ENCODE results near the gene GMIP.

GMIP gene

GRCh38 chr19:19634516-19635312 is 8.7 kb downstream of the GMIP start:
- DNase-seq (ENCODE audit: low read depth, low spot score) = no peak

GRCh38 chr19:19633711-19634515 is 9.5 kb downstream of the GMIP start:
- DNase-seq (ENCODE audit: low read depth, low spot score) = no peak

GRCh38 chr19:19632661-19633060 is 10.8 kb downstream of the GMIP start:
- DNase-seq (ENCODE audit: low read depth, low spot score) = no peak

- DNase-seq (ENCODE audit: low read depth, low spot score) = no peak
Measured at GRCh38 chr19:19631346-19631745, 12.1 kb downstream of the GMIP start.

- no peak for DNase-seq (ENCODE audit: low read depth, low spot score)
Measured at GRCh38 chr19:19630426-19630825, 13.0 kb downstream of the GMIP start.

- no peak for DNase-seq (ENCODE audit: low read depth, low spot score)
Measured at GRCh38 chr19:19630062-19630414, 13.4 kb downstream of the GMIP start.

- no peak for DNase-seq (ENCODE audit: low read depth, low spot score)
Measured at GRCh38 chr19:19628501-19629134, 14.8 kb downstream of the GMIP start.

GRCh38 chr19:19627621-19628500 is 15.6 kb downstream of the GMIP start, which contains the start of gene LPAR2:
Gene LPAR2 (minus strand): TSS chr19:19628220. CDS start chr19:19627275, 945 bp downstream.
- no peak for DNase-seq (ENCODE audit: low read depth, low spot score)

GRCh38 chr19:19626516-19627472 is 16.7 kb downstream of the GMIP start:
- no peak for DNase-seq (ENCODE audit: low read depth, low spot score)

GRCh38 chr19:19624032-19624570 is 19.4 kb downstream of the GMIP start:
- DNase-seq (ENCODE audit: low read depth, low spot score) = no peak

GRCh38 chr19:19623383-19623782 is 20.1 kb downstream of the GMIP start:
- DNase-seq (ENCODE audit: low read depth, low spot score) = no peak

GRCh38 chr19:19619849-19620210 is 23.6 kb downstream of the GMIP start:
- DNase-seq (ENCODE audit: low read depth, low spot score) = no peak

GRCh38 chr19:19619181-19619848 is 24.1 kb downstream of the GMIP start:
- DNase-seq (ENCODE audit: low read depth, low spot score) = no peak

GRCh38 chr19:19618219-19619051 is 25.0 kb downstream of the GMIP start, which contains the start of gene PBX4:
Gene PBX4 (minus strand): TSS chr19:19618687. CDS start chr19:19618629, 58 bp downstream.
- peak; percentile 46 for DNase-seq (ENCODE audit: low read depth, low spot score)

GRCh38 chr19:19615086-19615485 is 28.4 kb downstream of the GMIP start:
- no peak for DNase-seq (ENCODE audit: low read depth, low spot score)

- no peak for DNase-seq (ENCODE audit: low read depth, low spot score)
Measured at GRCh38 chr19:19613506-19613905, 30.0 kb downstream of the GMIP start.

GRCh38 chr19:19610376-19611202 is 32.9 kb downstream of the GMIP start:
- no peak for DNase-seq (ENCODE audit: low read depth, low spot score)
